ENCODE results near the gene C11orf87.

C11orf87 gene

DNA sequence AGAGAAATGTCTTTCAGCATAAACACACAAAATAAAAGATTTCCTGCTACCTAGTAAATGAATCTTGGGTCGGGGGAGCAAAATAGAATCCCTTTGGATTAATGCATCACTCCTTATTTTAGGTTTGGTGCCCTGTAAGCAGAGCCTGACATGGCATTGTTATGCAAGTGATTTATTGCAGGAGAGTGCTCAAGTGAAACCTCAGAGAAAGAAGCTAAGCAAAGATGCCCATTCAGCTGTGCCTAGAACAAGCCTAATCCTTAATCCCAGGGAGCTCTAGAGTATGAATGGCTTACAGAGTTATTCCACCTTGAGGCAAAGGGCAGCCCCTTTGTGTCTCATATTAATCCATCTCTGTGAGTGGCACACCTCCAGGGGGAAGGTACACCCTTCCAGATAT, 21.1 kb downstream of the C11orf87 start:
- no peak for DNase-seq

DNA sequence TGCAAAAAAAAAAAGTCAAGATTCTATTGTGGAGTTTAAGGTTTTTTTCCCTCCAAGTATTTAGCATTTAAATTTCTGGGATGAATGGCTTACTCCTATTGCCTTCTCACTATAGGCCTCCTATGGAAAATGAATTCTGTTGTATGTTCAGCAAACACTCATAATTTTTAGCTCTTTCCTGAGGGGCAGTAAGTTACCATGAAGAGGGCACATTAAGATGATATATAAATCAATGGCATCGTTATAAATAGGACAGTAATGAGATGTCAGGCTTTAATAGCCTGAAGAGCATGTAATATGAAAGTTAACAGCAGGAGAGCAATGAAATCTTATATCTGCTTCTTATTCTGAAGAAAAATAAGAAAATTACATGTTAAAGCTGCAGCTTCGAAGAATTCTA, 32.9 kb downstream of the C11orf87 start:
- DNase-seq: no peak
